ENCODE measurements around the gene PEF1.

Gene PEF1

DNA sequence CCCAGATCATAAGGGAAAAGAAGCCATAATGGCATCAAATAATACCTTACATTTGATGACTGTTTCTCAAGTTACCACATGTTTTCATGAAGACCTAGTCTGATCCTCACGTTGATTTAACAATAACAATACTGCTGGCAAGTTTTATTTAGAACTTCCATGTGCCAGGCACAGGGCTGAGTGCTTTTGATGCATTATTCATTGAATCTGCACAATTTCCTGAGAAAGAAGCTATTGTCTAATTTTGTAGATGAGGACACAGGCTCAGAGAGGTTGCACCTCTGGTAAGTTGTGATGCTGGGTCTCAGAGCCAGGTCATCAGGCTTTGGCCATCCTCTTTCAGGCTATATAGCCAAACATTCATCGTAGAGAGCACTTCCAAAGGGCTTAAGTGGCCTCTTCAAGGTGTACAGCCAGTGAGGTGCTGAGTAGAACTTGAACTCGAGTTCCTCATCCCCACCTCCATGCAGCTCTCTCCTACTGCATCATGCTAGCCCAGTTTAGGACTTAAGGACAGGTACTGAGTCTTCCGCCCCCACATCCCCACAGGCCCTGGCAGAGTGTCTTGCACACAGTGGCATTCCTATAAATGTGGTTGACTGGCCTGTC, 8.3 kb upstream of the PEF1 start:
- no peak for FAIRE-seq

DNA sequence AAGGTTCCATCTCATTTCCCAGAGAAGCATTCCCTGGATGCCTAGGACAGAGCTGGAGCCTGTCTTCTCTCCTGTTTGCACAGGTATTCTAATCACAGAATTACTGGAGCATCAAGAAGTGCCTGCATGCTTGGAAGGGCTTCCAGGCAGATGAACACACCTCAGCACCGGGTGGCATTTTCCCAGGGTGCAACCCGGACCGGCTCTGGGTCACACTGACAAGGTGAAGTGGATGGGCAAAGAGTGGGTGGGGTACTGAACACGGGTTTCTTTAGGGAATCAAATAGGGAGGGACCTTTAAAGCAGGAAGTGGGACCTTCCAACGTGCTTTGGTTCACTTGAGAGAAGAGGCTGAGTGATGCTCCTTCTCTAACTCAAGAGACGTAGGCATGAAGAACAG, 7.1 kb upstream of the PEF1 start:
- no peak for FAIRE-seq

DNA sequence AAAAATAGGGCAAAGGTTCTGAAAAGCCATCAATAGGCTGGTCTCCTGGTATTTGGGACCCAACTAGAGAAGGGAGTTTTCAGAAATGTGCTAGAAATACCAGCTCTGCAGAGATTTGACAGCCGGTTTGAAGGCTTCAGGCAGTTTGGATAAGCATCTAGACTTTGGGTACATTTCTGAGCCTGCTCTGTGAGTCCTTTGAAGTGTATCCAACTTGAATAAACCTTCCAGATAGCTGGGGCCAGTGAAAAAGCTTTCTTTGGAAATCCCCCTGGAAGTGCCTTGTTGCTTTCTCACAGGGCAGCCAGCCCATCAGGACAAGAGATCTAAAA, 6.4 kb upstream of the PEF1 start:
- no peak for FAIRE-seq

DNA sequence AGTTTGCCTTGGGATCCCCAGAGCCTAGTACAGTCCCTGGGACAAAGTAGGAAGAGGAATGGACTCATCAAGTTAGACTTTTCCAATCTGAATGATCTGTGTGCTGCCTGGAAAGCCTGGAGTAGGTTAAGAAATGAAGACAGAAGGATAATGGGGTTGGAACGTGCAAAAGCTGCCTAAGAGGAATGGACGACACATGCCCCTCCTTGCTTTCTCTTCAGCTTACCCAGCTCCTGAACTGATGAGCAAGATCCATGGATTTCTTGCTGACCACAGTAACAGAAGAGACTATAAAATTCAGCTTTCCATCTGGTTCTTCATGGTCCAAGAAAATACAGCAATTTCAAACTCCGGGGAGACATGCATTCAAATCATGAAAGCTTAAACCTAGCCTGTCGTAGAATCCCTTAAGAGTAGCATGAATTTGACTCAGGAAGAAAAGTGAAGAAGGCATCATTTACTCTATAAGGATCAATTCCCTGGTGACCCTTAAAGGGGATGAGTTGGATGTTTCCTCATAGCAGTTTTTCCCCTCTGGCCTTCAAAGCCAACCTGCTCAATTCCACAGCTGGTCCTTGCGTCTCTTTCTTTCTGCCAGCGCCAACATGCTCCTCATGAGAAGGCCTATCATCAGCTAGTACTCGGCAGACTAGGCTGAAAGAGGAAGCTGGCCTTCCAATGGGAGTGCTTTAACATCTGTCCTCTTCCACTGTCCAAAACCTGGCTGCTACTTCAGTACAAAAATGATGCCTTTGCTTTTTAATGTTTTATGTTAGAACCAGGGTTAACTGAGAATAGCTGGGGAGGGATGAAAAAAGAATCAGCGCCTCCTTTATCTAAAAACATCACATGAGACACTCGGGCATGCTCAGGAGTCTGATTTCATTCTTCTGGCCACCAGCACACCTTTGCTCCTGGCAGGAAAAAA, 5.7 kb upstream of the PEF1 start:
- no peak for FAIRE-seq

DNA sequence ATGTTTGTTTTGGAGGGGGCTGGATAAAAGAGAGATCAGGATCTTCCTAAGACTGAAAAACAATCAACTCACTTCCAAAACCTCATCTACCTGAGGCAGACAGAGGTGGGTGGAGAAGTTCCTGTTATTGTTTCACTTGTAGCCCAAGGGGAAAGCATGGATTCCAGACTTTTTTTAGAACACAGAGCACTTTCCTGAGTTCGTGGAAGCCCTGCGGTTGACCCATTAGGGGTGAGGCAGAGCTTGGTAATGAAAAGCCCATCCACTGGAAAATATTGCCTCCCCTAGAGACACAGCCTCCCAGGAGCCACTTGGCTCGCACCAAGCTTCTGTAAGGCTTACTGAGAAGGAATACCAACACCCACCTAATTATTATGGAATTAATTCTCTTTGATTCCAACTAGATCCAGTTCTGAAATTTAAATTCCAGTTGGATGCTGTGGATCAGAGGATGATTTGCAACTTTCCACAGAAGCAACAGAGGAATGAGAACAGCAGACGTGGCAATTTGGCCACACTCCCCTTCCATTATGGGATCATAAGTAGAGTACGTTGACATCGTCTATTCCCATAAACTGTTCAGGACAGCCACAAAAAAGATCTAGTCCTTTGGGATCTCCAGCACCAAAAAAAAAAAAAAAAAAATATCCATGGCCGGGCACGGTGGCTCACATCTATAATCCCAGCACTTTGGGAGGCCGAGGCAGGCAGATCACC, 4.1 kb upstream of the PEF1 start:
- FAIRE-seq: no peak

DNA sequence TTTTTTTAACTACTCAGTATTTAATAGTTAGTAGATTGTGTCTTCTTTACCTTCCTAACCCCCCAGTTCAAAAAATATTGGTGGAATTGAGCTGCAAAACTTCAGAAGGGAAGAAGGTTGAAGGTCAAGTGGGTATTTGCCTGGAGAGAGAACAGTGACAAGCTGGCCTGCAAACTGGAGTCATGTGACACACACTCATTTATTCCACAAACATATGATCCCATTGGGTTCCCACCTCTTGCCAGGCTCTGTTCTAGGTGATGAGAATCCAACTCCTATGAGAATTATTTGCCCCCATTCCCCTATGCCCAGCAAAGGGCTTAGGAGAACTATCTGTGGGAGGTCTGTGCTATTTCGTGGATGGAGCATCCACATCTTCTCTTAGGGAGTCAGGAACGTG, 3.5 kb upstream of the PEF1 start:
- no peak for FAIRE-seq

DNA sequence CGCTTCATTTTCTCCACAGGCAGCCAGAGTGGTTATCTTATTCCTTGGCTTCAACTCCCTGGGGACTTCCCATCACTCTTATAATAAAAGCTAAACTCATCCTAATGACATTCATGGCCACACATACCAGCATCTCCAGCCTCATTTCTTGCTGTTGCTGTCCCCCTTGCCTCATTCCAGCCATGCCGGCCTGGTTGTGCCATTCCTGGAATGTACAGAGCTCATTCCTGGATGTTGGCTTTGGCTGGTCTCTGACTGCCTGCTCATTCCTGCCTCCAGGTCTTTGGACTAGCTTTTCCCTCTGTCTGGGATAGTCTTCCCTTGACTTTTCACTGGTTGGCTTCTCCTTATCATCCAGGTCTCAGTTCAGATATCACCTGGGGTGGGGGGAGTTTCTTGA, 2.4 kb upstream of the PEF1 start:
- no peak for FAIRE-seq

DNA sequence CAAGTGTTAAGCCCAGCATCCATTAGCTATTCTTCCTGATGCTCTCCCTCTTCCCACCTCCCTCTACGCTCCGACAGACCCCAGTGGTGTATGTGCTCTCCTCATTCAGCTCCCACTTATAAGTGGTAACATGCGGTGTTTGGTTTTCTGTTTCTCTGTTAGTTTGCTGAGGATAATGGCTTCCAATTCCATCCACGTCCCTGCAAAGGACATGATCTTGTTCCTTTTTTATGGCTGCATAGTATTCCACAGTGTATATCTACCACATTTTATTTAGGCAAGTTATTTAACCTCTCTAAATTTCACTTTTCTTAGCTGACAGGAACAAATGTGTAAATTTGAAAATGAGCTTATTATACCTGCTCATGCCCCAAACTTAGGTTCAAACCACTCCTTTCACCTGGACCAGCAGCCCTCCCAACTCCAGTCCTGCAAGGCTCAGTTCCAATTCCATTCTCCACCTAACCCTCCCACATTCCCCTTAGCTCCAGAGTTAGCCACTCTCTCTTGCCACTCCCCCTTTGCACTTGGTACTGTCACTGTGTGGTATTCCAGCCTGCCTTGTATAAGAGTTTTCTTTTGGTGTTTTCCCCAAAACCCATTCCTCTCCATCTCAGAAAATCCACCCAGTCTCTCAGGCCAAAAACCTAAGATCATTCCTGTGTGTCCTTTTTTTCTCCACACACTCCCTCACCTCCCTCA, 1.7 kb upstream of the PEF1 start:
- no peak for FAIRE-seq

DNA sequence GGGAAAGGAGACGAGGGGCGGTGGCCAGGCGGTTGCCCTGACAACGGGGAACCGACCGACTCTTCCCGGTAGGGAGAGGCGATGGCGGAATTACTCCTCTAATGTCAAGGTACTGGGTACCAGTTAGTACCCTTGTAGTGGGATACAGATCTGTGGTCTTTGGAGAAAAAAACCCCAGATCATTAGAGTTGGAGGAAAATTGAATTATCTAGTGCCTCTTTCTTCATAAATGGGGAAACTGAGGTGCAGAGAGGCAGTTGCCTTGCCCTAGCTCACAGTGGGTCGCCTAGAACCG, 545 bp upstream of the PEF1 start:
- no peak for FAIRE-seq

DNA sequence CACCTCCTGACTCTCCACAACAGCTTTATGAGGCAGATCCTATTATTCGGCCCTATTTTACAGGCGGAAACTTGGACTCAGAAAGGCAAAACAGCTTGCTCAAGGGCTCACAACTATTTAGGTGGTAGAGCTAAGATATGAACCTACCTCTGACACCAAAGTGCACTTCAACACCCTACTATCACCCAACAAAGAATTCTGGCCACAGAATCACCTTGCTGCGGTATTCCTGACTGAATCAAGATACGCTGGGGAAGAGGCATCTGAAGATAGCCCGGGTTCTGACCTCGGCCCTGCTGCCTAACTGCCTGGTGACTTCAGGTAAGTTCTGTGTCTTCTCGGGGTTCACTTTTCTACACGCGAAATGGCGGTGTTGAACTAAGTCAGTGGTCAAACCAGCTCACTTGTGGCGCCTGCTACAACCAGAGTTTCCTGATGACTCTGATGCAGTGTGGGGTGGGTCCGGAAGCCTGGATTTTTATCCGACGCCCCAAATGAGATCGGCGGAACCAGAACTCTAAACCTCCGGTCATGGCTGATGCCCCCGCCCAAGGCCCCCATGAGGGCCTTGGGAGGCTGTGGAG, 608 bp downstream of the PEF1 start:
- no peak for FAIRE-seq

DNA sequence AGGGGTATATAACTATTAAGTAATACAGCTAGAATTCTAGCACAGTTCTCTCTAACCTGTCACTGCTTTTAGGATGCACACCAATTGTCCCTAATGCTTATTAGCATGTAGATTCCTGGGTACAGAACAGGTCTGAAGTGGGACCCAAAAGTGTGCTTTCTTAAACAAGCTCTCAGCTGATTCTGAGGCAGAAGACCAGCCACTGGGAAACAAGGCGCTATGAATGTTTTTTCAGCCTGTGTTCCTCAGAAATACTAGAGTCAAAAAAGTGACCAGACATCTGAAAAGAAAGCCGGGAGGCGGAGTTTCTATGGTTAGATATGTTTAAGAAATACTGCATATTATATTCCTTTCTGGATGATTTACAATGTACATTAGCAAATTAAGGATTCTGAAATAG, 1.8 kb downstream of the PEF1 start:
- FAIRE-seq: no peak

DNA sequence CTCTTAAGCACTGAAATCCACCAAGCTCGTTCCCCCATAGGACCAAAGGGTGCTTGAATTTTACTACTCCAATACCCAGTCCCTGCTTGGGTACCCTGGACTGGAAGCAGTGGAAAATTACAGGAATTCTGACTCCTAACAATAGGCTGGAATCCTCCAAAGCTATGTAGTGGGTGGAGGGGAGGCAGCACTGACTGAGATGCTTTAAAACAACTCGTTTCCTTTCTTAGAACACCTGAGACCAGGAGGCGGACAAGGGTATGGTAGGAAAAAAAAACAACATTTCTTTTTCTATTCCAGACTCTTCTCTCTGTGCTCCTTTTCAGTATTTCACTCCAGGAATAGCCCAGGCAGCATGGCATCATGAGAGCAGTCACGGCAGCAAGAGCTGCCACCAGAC, 2.3 kb downstream of the PEF1 start:
- no peak for FAIRE-seq

DNA sequence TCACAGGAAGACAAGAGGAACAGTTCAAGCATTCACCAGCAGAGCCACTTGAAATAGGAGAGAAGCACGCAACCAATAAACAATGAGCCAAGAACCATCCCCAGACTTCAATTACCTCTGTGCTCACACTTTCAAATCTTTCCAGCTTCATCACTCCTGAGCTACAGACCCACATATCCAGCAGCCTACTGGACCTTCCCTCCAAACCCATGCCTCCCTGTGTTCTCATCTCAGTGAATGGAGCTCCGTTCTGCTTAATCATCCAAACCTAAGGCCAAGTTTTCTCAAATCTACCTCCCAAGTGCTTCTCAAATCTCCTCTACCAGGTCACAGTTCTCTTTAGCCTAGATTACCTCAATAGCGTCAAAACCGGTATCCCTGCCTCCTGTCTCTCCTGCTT, 3.7 kb downstream of the PEF1 start:
- no peak for FAIRE-seq

DNA sequence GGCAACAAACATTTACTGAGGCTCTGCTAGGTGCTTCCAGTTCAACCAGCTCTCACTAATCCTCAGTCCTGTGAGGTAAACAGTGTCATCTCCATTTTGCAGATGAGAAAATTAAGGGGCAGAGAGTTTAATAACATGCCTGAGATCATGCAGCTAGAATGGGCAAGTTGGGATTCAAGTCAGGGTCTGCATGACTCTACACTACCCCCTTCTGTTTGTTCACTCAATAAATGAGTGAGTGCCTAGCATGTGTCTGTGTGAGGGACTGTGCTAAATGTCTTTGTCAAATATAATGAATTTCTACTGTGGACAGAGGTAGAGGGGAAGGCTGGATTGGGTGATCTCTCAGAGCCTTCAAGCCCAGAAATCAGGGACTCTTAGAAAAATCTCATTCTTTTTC, 4.5 kb downstream of the PEF1 start:
- no peak for FAIRE-seq

DNA sequence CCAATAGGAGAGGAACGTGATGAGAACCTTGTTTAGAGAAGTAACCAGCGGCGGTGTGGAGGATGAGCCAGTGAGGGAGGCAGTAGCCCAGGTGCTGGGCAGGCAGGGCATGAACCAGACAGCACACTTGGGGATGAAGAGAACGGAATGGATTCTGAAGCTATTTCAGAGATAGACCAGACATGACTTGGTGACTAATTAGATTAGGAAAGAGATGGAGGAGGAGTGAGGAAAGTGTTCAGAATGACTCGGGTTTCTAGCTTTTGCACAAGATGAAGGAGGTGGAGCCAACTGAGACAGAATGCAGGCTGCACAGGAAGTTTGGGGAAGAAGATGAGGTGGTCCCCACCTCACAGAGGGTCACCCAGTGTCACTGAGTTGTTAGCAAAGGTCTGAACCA, 5.1 kb downstream of the PEF1 start:
- no peak for FAIRE-seq

DNA sequence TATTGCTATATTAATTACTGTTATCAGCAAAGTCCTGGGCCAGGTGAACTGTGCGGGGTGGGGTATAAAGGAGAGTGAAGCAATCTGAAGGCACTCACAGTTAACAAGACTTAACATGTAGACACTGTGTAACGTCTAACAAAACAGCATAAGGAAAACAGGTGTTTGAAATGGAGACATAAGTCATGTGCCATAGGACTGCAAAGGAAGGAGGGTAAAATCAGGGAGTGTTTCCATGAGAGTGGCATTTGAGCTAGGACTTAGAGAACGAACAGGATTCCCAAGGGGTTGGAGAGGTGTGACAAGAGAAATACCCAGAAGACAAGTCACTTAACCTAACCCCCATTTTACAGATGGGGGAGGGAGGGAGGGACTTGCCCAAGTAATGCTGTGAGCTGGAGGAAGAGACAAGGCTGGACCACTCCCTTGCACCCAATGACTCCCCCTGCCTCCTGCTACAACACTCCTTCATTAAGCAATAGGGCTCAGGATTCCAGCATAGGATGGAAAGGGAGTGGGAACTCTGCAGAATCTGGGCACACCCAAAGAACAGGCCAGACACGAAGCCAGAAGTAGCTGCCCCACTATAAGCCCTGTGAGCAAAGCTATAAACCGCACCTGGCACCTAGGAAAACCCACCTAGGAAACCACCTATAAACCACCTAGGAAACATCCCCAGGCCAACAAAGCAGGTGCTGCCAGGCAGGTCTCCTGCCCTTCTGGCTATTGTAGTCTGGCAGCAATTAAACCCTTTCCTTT, 6.6 kb downstream of the PEF1 start:
- no peak for FAIRE-seq

DNA sequence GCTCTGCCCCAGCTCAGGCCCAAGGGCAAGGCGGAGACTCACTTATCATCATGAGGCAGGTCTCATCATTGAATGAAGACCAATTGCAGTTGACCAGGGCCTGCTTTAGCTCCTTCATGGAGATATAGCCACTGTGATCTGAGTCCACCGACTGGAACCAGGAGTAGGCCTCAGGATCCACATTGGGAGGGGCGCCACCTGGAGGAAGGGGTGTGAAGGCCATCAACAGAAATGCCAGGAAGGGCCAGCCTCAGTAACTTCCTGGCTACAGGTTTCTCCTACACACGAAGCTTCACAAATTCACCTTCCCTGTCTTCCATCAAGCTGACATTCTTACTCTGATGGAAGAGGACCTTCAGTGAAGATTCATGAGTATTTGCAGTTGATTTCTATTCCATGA, 11.6 kb downstream of the PEF1 start:
- FAIRE-seq: no peak

DNA sequence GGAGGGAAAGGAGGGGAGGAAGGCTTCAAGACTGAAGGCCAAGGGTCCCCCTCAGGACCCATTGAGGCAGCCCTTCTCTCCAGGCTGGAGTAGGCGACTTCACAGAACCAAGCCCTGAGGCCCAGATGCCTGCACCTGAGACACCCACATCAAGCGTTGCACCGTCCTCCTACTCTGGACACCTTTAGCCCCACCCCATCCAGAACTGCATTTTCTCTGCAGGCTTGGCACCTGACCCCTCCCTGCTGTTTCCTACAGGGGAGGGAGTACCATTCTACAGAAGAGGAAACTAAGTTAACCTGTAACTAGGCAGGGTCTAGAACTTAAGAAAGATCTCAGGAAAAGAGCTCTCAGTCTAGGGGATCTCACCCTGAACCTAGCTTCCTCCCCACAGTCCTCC, 12.0 kb downstream of the PEF1 start:
- FAIRE-seq: no peak

DNA sequence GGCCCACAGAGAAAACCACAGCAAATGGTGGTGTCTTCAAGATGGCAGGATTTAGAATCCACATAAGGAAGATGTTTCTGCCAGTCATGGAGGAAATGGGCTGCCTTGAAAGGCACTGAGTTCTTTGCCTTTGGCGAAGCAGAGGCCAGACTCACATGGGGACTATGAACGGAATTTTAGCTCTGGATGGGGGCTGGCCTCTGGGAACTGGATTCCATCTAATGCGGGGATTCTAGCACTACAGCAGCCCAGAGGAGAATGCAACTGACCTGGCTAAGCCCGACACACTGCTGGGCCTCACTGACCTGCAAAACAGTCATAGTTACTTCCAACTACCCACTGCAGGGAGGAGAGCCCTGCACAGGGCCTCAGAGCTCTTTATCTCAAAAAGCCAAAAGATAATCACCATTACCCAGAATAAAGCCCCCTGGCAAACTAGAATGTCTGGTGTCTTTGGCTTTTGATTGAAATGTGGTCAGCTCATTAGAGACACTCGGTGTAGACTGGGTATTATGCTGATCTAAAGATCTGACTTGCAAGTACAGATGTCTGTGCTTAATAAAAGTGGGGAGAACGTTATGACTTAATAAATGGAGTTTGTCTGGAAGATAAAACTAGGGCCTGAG, 15.6 kb downstream of the PEF1 start:
- no peak for FAIRE-seq

DNA sequence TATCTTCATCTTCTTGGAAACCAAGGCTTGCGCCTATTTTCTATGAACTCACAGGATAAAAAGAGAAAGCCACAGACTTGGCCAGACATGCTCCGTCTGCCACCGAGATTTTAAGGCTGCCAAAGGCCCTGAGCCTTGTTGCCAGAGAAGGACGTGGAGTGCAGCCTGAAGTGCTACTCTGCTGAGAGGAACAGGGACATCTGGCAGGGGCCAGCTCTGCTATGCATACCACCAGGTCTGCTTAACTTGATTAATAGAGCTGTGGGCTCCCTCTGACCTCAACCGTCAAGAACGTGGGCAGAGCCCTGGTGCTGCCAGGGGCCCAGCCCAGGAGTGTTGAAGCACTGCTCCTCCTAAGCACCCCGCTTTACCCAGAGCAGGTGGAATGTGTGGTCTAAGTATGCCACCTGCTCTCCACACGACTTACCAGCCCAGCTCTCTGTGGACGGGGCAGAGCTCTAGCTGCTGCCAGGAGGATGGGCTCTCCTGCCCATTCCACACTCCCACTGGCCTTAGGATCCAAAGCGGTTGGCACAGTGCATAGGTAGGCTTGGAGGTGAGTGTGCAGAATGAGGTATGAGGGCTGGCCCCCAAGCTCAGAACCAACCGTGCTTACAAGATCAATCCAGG, 16.6 kb downstream of the PEF1 start:
- FAIRE-seq: no peak

DNA sequence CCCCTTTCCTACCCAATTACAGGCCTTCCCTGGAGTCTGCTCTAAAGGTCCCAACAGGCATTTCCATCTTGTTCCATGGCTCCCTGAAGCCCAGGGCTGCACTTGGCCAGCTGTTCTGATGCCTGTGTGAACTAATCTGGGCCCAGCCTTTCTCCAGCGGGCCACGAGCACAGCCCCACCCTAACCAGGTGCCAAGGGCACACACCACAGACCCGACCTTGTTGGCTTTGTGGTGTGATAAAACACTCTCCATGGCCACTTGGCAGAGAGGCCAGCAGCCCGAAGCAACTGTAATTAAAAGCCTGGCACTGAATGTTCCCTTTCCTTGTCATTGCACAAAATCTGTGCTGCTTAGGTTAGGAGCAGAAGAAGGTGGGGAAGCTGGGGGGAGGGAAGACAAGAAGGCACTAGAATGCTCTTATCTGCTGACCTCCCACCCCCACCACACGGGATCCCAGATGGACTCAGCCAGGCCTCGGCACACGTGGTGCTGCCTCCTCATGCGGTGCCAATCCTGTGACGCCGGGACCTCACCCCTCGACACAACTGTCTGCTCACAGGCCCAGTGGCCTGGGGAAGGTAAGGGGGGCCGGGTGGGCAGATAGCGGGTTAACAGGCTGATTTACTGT, 17.3 kb downstream of the PEF1 start:
- FAIRE-seq: no peak
